Measurements from ENCODE around the gene ATP6V1E1. TPM values are rescaled to one million over a fixed set of nuclear protein-coding genes. Genes with fewer than 3 reads are reported as not detected.

ATP6V1E1 gene
- polyA plus RNA-seq, 2 of the 4 experiments (the other 2 are of a cell fraction): 112 to 123 TPM

GRCh38 chr22:17603668-17604067 is 24.9 kb downstream of the ATP6V1E1 start:
- ChIA-PET POLR2A (no interaction called here), CTCF (interaction anchor here (1.4 kb wide), 1 partner anchor 45 kb away, joined by 3 read pairs; no protein-coding TSS in a partner anchor)
- DNase-seq (ENCODE audit: low read depth in 1 of 2, low spot score in 1 of 2) (no peak), ATAC-seq (no peak), FAIRE-seq (no peak)
- Histone ChIP-seq H3K27ac (no peak overlapping the region), H3K4me2 (no peak overlapping the region), H3K9me3 (no peaks in the 10 kb centered on the region), H3K4me1 (no peaks in the 10 kb centered on the region), H3K4me3 (no peak overlapping the region)
- WGBS (ENCODE audit: missing lambda C conversion rate): 94% methylated on average over 4 of the region's 4 CpGs
- TF ChIP-seq CHD2 (IDR thresholded peaks at IDR 0.05; ENCODE audit: low read length, partially characterized antibody) (no peak), HDAC2 (IDR thresholded peaks at IDR 0.05) (no peak)
- TF ChIP-seq, protein P1, sequence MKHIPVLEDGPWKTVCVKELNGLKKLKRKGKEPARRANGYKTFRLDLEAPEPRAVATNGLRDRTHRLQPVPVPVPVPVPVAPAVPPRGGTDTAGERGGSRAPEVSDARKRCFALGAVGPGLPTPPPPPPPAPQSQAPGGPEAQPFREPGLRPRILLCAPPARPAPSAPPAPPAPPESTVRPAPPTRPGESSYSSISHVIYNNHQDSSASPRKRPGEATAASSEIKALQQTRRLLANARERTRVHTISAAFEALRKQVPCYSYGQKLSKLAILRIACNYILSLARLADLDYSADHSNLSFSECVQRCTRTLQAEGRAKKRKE (CRISPR knock-in tag; IDR thresholded peaks at IDR 0.05; ENCODE audit: low read depth): no peak
- TF ChIP-seq, protein P2, sequence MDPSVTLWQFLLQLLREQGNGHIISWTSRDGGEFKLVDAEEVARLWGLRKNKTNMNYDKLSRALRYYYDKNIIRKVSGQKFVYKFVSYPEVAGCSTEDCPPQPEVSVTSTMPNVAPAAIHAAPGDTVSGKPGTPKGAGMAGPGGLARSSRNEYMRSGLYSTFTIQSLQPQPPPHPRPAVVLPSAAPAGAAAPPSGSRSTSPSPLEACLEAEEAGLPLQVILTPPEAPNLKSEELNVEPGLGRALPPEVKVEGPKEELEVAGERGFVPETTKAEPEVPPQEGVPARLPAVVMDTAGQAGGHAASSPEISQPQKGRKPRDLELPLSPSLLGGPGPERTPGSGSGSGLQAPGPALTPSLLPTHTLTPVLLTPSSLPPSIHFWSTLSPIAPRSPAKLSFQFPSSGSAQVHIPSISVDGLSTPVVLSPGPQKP (IDR thresholded peaks at IDR 0.05; ENCODE audit: low read depth, low read length): no peak

DNA sequence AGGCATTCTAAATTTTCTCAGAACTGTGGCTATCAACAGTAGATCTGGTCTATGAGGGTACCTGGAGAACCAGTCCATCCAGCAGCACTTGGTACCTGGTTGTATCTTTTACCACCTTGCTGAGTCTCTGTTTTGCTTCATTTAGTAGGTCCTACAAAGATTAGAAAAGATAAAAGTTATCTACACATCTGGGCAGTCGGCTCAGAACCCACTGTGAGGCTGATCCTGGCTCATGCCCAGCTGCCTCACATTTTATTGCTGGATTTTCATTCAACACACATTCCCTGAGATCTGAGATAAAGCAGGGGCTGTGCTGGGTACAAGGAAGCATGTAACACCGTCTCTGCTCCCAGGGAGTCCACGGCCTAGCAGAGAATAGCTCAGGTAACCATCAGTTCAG is 27.5 kb downstream of the ATP6V1E1 start:
- no peak for FAIRE-seq

GRCh38 chr22:17598318-17598717 is 30.2 kb downstream of the ATP6V1E1 start:
- H3K9me3 ChIP-seq: no peaks in the 10 kb centered on the region
- CTCF ChIA-PET: no interaction called here
- no peak overlapping the region for H3K4me2 ChIP-seq
- H3K4me3 ChIP-seq: no peak overlapping the region
- no peak for ATAC-seq
- no peak for FAIRE-seq
- H3K4me1 ChIP-seq: no peaks in the 10 kb centered on the region
- no peak overlapping the region for H3K27ac ChIP-seq
- 93% methylated on average over 4 of the region's 4 CpGs for WGBS (ENCODE audit: missing lambda C conversion rate)
- POLR2A ChIA-PET: no interaction called here
- no peak for TF ChIP-seq MAFK (IDR thresholded peaks at IDR 0.05; ENCODE audit: partially characterized antibody)
- no peak for TF ChIP-seq SREBF2 (IDR thresholded peaks at IDR 0.05)
- TF ChIP-seq NPAS2 (CRISPR knock-in tag; IDR thresholded peaks at IDR 0.05; ENCODE audit: borderline replicate concordance): no peak
- TF ChIP-seq HES2 (IDR thresholded peaks at IDR 0.05): no peak
- TF ChIP-seq JUNB (IDR thresholded peaks at IDR 0.05): no peak
- TF ChIP-seq RAD21 (conservative IDR thresholded peaks at IDR 0.05 in 1 of 2, IDR thresholded peaks at IDR 0.05 in 1 of 2): no peak
- no peak for TF ChIP-seq E2F6 (IDR thresholded peaks at IDR 0.05; ENCODE audit: borderline replicate concordance, low read depth)
- no peak for TF ChIP-seq TP53 (CRISPR knock-in tag; IDR thresholded peaks at IDR 0.05)
- TF ChIP-seq, protein P2 (IDR thresholded peaks at IDR 0.05; ENCODE audit: low read depth, low read length): no peak
- no peak for TF ChIP-seq MAX (IDR thresholded peaks at IDR 0.05)
- no peak for TF ChIP-seq NFE2L2 (conservative IDR thresholded peaks at IDR 0.05; ENCODE audit: low read length)
- no peak for DNase-seq (ENCODE audit: low read depth in 1 of 2, low spot score in 1 of 2)

More for the DNA sequence above, 27.5 kb downstream of the ATP6V1E1 start:
- no peaks in the 10 kb centered on the region for H3K4me1 ChIP-seq
- ATAC-seq (no peak), DNase-seq (ENCODE audit: low read depth in 1 of 2, low spot score in 1 of 2) (no peak)
- no peak overlapping the region for H3K4me3 ChIP-seq
- CTCF ChIA-PET: interaction anchor here (1.2 kb wide), 1 partner anchor 43 kb away, joined by 4 read pairs; no protein-coding TSS in a partner anchor
- H3K9me3 ChIP-seq: no peaks in the 10 kb centered on the region
- H3K4me2 ChIP-seq: no peak overlapping the region
- WGBS (ENCODE audit: missing lambda C conversion rate): 85% methylated on average over 3 of the region's 3 CpGs
- no peak overlapping the region for H3K27ac ChIP-seq
- TF ChIP-seq, protein P1 (CRISPR knock-in tag; IDR thresholded peaks at IDR 0.05; ENCODE audit: low read depth): no peak
- no peak for TF ChIP-seq HMGXB4 (CRISPR knock-in tag; IDR thresholded peaks at IDR 0.05; ENCODE audit: borderline replicate concordance)
- TF ChIP-seq HES2 (IDR thresholded peaks at IDR 0.05): no peak
- no peak for TF ChIP-seq RARB (CRISPR knock-in tag; IDR thresholded peaks at IDR 0.05)
- no peak for TF ChIP-seq SREBF2 (IDR thresholded peaks at IDR 0.05)
- TF ChIP-seq CEBPB (IDR thresholded peaks at IDR 0.05): no peak
- POLR2A ChIA-PET: no interaction called here
